Sciatic nerve (tissue), 2 donors: ENCODE data around the gene JPT2. TPM values are rescaled to one million over a fixed set of nuclear protein-coding genes. Genes with fewer than 3 reads are reported as not detected.
A peak's percentile ranks its signal among the peaks of the same experiment; 100 is the strongest.

Experiments used
- ATAC-seq: fragments of 200-7000 bp; cut with Tn5 transposase; one replicate; pipeline ENCODE4 v1.9.1; 2020; ENCODE audit warnings: mild to moderate bottlenecking, moderate library complexity
- DNase-seq: peaks from one replicate; pipeline ENCODE4 v3.0.0-alpha.2; 2020; ENCODE audit warnings: low spot score
- intact Hi-C: fragments of 100-400 bp; cut with DNase I; formaldehyde crosslinking; loops from one replicate; pipeline ENCODE4 v1.14.2; 2022
- total RNA-seq: library from RNA; stranded (reverse); fragmentation: NEBNext Ultra II Directional; extraction: Animal tissue kit (Norgen Biotek cat#: 25700); gene quantifications from one replicate; pipeline ENCODE4 v1.2.1, GENCODE V29; 2021
- donor health status: DM: no; HTN: no; CAD: no.
- donor health status: DM: no; HTN: no; CAD: no.

JPT2 gene, protein sequence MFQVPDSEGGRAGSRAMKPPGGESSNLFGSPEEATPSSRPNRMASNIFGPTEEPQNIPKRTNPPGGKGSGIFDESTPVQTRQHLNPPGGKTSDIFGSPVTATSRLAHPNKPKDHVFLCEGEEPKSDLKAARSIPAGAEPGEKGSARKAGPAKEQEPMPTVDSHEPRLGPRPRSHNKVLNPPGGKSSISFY
- 26.0 TPM for total RNA-seq

DNA sequence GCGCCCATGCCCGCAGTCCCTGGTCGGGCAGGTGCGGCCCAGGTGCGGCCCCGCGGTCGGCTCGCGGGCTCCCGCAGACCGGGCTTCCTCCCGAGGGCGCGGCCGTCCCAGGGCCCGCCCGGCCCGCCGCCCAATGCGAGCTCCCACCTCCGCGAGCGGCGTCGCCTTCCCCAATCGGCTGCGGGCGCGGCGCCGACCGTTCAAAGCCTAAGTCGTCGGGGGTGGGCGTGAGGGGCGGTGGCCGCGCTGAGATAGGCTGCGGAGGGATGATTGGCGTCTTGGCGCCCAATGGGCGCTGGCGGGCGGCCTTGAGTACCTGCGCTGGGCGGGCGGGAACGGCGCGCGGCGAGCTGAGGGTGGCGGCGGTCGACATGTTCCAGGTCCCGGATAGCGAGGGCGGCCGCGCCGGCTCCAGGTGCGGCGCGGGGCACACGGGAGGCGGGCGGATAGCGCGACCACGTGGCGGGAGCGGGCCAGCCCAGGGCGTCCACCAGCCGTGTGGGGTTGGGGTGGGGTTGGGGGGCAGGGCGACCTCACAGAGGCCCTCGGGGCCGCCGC, at the start of gene JPT2:
TSS of gene JPT2 (plus strand) at position 338 of the 558 bp plus-strand sequence. CDS start at position 372, 34 bp downstream.
- DNase-seq (peak; percentile 96), ATAC-seq (peak; percentile 99)
- intact Hi-C loops = no loop called here

DNA sequence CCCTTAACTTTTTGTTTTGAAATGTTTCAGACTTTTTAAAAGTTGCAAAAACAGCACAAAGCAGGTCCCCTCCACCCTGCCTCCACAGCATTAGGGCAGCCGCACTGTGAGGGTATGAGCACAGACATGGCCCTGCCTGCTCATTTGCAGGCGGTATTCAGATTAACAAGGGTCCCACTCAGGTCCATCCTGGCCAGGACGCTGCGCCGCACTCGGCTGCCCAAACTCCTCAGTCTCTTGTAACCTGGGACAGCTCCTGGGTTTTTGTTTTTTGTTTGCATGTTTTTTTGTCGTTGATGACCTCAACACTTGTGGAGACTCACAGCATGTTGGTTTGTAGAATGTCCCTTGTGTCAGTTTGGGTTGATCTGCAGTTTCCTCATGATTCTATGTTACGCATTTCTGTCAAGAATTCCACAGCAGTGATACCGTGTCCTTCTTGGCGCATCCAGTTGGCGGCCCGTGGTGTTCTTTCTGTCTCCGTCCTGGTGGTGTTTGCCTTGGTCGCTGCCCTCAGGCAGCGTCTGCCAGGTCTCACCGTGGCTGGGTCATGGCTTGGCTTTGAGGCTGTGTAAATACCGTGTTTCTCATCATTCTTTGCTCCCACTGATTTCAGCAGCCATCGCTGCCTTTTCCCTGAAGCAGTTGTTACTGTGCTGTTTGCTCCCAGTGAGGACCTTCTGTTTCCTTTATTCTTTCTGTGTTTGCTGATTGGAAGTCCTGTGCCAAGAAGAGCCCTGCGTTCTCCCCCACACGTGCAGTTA, 47.4 kb upstream of the JPT2 start:
- intact Hi-C loops = no loop called here
- DNase-seq = no peak
- ATAC-seq = no peak

DNA sequence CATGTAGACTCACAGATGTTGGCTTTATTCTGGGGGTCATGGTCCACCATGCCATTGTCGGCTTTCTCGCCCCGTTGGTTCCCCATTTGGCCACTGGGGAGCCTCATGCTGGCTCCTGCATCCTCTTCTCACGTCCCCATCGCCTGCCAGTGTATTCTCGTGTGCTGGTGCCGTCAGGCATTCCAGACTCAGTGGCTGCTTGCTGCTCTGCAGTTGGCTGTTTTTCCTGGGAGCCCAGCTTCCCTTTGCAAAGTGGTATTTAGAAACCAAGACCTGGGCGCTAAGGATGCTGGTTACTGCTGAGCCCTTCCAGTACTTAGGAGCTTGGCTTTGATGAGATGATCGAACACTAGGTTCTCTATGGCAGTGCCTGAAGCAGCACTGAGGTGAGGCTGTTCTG, 46.8 kb upstream of the JPT2 start:
- intact Hi-C loops = no loop called here
- ATAC-seq = no peak
- DNase-seq = no peak

DNA sequence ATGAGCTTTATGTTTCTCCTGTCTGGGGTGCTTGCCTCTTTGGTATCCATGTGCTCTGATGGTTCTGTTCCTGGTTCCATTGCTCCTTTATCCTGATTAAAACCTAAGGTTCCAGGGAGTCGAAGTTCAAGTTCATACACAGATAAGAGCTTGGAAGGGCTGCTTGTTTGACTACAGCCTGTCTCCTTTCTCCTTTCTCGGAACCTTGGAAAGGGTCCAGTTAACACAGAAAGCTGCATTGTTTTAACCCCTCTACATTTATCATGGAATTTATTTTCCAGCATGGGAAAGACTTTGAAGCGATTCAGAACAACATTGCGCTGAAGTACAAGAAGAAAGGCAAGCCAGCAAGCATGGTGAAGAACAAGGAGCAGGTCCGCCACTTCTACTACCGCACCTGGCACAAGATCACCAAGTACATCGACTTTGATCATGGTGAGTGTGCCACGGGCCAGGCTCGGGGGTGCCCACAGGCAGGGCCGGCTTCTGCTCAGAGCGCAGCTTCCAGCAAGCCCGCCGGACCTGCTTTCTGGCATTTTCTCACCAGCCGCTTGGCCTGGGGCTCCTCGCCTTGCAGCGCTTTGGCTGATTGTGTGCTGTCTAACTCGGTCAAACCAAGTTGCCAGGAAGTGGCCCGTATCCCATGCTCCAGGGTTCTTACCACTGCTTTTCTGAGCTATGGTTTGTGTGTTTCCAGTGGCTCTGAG, 46.0 kb upstream of the JPT2 start:
- no peak for ATAC-seq
- intact Hi-C loops = no loop called here
- DNase-seq = no peak

DNA sequence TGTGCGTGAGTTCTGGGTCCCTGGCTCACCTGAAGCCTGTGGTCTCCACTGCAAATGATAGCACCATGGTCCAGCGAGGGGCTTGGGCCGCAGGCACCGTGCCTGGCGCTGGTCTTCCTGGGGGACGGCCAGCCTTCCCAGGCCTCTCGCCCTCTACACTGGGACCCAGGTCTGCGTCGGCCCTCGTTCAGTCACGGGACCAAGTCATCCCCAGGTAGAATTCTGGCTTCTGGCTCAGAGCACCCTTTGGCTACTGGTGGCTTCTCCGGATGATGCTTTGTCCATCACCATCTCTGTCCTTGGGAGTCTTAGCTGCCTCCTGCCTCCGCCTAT, 45.5 kb upstream of the JPT2 start:
- DNase-seq (no peak), ATAC-seq (no peak)
- intact Hi-C loops = no loop called here

DNA sequence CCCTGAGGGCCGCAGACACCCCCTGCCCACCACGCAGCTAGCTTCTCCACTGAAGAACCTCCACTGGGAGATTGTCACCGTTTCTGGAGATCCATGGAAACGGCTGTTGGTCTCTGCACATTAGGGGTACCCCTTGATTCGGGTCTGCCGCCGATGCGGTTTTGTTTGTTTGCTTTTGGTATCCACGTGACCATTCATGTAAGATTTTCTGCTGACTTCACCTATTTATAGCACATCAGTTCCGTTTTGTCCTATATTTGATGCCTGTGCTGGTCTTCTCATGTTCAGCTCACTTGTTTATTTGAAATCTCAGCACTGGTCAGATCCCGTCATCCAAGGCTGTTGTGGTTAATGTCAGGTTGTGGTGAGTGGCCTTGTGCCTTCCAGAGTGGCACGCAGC, 44.8 kb upstream of the JPT2 start:
- intact Hi-C loops = no loop called here
- DNase-seq = no peak

DNA sequence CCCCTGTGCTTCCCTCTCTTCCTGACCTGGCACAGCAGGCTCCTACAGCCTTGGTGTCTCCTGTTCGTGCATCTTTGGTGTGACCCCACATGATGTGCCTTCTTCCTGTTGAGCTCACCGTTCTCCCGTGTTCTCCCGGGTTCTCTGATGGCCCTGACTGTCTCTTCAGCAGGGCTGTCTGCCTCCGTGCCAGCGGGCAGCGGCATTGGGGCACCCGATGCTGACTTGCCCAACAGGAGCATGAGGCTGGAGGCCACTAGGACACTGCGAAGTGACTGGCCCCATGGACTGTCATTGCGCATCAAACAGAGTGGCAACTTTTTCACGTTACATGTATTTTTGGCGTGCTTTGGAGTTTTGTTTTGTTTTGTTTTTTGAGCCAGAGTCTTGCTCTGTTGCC, 43.5 kb upstream of the JPT2 start:
- intact Hi-C loops = no loop called here
- ATAC-seq (no peak), DNase-seq (no peak)

More for the DNA sequence above, 44.8 kb upstream of the JPT2 start:
- no peak for ATAC-seq

DNA sequence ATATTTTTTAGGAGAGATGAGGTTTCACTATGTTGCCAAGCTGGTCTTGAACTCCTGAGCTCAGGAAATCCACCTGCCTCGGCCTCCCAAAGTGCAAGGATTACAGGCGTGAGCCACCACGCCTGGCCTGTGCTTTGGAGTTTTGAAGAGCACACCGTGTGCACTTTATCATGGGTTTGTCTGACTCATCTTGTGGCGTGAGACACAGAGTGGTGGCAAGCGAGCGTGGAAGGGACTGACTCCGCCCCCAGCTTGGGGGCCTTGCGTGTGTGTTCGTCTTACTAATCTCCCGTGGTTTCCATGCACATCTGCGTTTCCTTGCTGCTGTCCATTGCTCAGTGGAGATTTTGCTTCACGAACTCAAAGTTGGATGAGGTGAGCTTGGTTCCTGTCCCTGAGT, 43.0 kb upstream of the JPT2 start:
- ATAC-seq (no peak), DNase-seq (no peak)
- intact Hi-C loops = no loop called here

DNA sequence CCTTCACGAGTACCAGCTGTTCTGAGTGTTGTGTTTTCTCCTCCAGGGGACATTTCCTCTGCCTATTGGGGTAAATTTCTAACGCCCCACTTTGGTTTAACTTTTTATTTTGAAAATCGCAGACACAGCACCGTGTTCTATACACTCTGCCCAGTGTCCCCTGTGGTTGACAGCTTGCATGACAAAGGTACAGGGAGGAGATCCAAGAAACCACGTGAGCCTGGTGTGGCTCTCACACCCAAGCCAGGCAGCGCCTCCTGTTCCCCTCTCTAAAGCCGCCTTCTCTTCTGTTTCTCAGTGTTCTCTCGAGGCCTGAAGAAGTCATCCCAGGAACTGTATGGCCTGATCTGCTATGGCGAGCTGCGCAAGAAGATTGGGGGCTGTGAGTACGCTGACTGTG, 40.6 kb upstream of the JPT2 start:
- DNase-seq (no peak), ATAC-seq (no peak)
- intact Hi-C loops = no loop called here

DNA sequence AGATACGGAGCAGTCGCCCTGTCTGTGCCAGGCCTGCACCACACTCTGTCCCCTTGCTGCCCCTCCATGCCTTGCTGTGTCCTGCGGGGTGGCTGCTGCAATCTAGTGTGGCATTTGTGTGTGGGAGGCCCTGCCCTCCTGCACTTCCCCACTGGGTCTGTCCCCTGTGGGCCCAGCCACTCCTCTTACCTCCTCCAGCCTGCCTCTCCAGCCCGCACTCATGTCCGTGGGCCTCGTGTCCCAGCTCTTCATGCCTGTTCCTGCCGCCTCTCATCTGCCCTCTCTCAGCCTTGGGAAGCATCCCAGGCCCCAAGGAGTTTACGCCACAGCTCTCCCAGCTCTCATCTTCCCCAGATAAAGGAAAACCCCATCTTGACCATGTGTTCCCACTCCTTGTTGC, 39.3 kb upstream of the JPT2 start:
- ATAC-seq (no peak), DNase-seq (no peak)
- intact Hi-C loops = no loop called here

DNA sequence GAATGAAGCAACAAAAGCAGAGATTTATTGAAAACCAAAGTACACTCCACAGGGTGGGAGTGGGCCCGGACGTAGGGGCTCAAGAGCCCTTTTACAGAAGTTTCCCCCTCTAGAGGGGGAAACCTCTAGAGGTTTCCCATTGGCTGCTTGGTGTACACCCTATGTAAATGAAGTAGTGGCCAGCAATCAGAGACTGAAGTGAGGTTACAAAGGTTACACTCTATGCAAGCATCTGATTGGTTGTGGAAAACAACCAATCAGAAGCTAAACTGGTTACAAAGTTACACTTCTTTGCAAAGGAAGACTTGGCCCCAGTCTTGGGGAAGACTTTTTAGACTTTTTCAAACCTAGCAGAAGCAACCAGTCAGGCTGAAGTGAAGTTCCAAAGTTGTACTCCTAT, 38.8 kb upstream of the JPT2 start:
- no peak for ATAC-seq
- DNase-seq = no peak
- intact Hi-C loops = no loop called here

DNA sequence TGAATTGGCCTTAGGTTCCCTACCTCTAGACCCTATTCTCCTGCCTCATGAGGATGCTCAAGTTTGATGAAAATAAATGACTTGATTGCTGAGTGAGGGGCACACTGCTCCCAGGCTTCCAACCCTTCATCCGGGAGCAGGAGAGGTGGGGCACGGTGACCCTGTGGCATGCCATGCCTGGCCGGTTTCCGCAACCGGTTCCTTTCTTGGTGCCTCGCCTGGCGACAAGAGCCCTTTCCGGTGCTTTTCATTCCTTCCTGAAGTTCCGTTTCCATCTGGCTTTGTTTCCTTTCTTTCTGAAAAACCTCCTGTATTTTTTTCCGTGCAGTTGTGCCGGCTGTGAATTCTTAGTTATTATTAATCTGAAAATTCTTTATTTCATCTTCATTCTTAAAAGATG, 38.2 kb upstream of the JPT2 start:
- no peak for DNase-seq
- intact Hi-C loops = no loop called here

DNA sequence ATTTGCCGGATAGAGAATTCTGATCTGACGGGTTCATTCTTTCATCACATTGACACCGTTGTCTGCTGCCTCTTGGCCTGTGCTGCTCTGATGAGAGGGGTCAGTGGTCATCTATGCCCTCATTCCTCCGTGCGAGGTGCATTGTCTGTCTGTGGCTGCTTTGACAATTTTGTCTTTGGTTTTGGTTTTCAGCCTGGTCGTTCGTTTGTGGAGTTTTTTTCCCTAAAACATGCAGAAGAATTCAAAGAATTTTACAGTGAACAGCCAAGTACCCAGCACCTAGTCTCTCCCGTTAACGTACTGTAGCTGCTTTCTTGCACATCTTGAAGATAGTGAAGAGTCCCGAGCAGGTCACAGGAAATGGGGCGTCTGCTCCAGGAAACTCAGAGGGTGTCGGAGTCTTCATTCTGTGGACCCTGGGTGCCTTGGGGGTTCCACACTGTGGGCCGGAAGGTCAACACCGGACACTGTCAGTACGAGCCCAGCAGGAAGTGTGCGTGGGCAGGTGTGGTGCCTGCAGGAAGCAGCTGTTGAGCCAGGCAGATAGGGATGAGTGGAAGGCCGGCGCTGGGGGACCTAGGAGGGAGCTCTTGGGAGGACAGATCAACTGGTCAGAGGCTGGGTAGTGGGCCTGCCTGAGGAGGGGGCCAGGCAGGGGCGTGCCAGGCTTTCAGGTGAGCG, 37.7 kb upstream of the JPT2 start:
- intact Hi-C loops = no loop called here
- no peak for ATAC-seq
- no peak for DNase-seq

More for the DNA sequence above, 38.2 kb upstream of the JPT2 start:
- no peak for ATAC-seq

DNA sequence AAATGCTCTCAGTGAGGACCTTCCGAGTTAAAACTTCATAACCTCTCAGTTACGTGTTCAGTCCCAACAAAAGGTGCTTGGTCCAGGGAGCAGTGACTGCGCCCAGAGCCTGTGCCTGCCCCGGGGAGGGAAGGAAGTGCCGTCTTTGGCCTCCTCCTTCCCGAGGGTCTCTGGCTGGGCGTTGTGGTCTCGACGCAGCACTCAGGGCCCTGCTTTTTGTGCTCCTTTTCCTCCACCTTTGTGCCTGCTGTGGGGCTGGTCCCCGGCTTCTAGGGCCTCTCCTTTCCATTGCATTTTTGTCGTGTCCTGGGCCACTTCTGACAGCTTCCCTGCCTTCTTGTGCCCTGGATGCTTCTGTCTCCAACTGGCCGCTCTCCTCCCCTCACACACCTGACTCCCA, 36.8 kb upstream of the JPT2 start:
- ATAC-seq = no peak
- intact Hi-C loops = no loop called here
- no peak for DNase-seq

DNA sequence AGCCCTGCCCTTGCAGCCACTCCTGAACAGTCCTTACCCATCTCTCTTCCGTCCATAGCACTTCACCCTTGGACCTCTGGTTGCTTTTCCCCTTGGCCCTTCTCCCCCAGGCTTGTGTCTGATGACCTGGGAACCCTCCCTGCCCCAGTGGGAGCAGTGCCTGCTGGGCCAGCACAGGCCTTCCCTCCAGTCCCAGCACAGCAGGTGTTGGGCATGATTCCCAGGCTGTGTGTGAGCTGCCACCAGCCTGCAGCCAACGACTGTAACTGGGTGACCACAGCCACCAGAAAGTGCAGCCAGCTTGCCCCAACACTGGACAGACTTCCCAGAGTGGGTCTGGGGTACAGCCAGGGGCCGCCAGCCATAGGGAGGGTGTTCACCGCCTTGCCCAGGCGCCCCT, 35.9 kb upstream of the JPT2 start:
- no peak for ATAC-seq

DNA sequence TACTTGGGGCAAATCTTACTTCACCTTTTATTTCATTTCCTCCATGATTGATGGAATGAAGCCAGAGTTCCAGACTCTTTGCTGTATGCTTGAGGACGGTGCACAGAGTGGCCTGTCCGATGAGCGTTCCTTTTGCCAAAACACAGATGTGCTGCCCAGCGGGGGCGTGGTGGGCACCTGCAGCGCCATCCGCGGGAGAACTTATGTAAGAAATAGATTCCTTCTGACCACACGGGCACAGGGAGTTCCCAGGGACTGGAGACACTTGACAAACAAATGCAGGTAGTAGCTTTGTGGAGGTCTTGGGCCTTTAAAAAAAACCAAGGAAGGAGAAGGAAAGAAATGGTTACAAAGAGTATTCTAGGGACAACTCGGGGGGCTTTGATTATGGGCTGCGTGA, 35.3 kb upstream of the JPT2 start:
- no peak for DNase-seq
- intact Hi-C loops = no loop called here
- no peak for ATAC-seq

More for the DNA sequence above, 35.9 kb upstream of the JPT2 start:
- intact Hi-C loops = no loop called here
- DNase-seq = no peak

DNA sequence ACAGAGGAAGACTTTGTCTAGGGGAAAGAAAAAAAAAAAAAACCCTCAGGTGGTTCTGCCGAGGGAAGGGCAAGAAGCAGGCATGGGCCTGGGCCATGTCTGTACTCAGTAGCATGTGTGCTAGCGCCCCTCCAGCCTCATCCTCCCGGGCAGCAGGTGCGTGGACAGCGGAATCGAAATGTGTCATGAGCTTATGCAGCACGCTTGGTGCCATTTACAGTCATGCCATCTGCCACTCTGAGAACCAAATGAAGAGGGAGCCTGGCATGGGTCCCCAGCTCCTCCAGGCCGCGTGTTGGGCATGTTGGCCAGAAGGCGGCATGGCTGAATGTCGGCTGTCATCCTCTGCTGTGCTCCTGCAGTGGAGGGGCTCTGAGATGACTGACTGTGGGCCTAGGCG, 34.6 kb upstream of the JPT2 start:
- intact Hi-C loops = no loop called here
- DNase-seq (no peak), ATAC-seq (no peak)

DNA sequence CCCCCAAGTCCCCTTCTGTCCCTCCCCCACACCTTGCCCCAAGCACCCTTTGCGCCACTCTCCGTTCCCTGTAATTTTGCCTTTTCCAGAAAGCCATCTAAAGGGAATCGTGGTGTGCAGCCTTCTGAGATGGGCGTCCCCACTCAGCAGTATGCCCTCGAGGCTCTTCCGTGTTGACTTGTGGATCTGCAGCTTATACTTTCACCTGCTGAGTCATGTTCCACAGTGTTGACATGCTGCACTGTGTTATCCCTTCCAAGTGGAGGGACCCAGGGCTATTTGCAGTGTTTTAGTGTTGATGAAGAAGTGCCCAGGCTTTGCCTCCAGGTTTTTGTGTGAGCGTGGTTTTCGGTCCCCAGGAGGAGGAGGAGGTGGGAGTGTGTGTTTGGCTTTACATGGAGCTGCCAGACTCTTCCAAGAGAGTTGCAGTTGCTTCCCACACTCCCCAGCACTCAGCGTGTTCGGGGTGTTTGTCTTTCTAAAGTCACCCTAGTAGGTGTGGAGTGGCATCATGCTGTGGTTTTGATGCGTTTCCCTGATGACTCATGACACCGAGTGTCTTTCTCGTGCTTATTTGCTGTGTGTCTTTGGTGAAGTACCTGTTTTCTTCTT, 32.1 kb upstream of the JPT2 start:
- intact Hi-C loops = no loop called here
- ATAC-seq = no peak

DNA sequence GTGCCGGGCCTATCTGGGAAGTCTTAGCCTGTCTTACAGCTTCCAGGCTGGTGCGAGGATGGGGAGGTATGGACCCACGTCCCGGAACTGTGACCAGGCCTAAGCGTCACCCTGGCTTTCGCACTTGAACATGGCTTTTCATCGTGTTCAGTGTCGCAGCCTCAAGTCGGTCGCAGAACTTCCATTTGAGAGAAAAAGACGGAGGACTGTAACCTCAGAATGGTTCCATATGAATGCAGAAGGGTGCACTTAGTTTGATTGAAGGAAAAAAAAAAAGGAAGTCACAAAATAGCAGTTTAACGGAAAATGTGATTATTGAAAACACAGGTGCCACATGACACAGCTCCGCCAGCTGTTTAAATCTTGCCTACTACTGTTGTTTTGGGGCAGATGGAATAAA, 30.2 kb upstream of the JPT2 start:
- no peak for ATAC-seq
- intact Hi-C loops = no loop called here

More for the DNA sequence above, 32.1 kb upstream of the JPT2 start:
- no peak for DNase-seq

More for the DNA sequence above, 30.2 kb upstream of the JPT2 start:
- DNase-seq = no peak
